Esophagus muscularis mucosa (tissue), 4 donors: ENCODE measurements around the gene PPA1.

ENCODE experiments used
- EP300 ChIP-seq: sonication (generic); formaldehyde crosslinking; IDR thresholded peaks from one replicate; pipeline ENCODE4 v1.6.1; 2017; ENCODE audit warnings: antibody characterized with exemption
- POLR2A ChIP-seq: fragments of 450-650 bp; IDR thresholded peaks from one replicate; pipeline ENCODE4 v1.6.1; 2017; ENCODE audit warnings: antibody characterized with exemption, moderate library complexity, mild to moderate bottlenecking, low read depth
- POLR2AphosphoS5 ChIP-seq, 2 donors: sonication (generic); formaldehyde crosslinking; IDR thresholded peaks; one replicate each; pipeline ENCODE4 v1.6.1; 2017; ENCODE audit warnings: antibody characterized with exemption in 2 of 2
- TF ChIP-seq, protein P1 (sequence below), 3 experiments: fragments of 200-600 bp in 2 of 3; fragments of 450-650 bp in 1 of 3; sonication (generic) in 2 of 3; IDR thresholded peaks; one replicate each; pipeline ENCODE4 v1.5.1; 2017 to 2019; ENCODE audit warnings: antibody characterized with exemption in 3 of 3, mild to moderate bottlenecking in 2 of 3, moderate library complexity in 1 of 3

DNA sequence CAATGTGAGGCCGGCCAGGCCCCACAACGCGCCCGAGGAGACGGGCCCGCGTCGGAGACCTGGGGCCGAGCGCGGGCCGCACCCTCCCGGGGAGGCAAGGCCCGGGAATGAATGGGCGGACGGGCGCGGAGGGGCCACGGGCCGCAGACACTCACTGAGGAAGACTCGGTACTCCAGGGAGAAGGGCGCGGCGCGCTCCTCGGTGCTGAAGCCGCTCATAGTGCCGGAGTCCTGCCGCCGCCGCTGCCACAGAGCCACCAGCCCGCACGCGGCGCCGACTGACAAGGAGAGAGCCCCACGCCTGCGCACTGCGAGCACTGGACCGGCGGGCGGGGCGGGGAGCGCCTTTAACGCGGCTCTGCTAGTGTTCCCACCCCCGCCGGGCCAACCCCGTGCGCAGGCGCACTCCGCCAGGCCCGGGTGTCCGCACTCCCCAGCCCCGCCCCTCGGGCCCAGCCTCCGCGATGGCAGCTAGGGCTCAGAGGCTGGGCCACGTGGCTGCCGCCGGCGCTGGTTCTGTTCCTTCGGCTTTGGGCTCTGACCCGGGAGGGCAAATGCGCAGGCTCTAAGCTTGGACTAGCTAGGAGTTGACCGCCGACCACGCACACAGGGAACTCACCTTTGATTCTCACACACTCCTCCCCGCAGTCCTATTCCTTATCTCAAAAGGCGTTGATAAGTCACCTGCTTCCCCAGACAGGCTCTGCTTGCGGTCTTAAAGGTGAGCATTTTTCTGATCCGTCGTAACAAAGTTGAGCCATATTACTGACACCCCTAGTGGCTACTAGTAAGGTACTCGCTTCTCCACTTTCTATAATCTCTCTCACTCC is at the start of gene PPA1:
- TF ChIP-seq, protein P1, sequence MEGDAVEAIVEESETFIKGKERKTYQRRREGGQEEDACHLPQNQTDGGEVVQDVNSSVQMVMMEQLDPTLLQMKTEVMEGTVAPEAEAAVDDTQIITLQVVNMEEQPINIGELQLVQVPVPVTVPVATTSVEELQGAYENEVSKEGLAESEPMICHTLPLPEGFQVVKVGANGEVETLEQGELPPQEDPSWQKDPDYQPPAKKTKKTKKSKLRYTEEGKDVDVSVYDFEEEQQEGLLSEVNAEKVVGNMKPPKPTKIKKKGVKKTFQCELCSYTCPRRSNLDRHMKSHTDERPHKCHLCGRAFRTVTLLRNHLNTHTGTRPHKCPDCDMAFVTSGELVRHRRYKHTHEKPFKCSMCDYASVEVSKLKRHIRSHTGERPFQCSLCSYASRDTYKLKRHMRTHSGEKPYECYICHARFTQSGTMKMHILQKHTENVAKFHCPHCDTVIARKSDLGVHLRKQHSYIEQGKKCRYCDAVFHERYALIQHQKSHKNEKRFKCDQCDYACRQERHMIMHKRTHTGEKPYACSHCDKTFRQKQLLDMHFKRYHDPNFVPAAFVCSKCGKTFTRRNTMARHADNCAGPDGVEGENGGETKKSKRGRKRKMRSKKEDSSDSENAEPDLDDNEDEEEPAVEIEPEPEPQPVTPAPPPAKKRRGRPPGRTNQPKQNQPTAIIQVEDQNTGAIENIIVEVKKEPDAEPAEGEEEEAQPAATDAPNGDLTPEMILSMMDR (IDR thresholded peaks at IDR 0.05) = peak in 1 of 3 experiments; percentile 13
- peak; percentile 62 for TF ChIP-seq POLR2A
- TF ChIP-seq POLR2AphosphoS5 (IDR thresholded peaks at IDR 0.05) = peak; percentile 93 to 94
- no peak for TF ChIP-seq EP300
